ENCODE results near the gene TANGO2. TPM values are rescaled to one million over a fixed set of nuclear protein-coding genes. Genes with fewer than 3 reads are reported as not detected.

TANGO2 gene
- total and polyA plus RNA-seq, 2 of the 8 experiments (the other 6 are each of a cell fraction or from before 2014, with no cell fraction given): 10.1 to 18.4 TPM

- TF ChIP-seq, protein P1, sequence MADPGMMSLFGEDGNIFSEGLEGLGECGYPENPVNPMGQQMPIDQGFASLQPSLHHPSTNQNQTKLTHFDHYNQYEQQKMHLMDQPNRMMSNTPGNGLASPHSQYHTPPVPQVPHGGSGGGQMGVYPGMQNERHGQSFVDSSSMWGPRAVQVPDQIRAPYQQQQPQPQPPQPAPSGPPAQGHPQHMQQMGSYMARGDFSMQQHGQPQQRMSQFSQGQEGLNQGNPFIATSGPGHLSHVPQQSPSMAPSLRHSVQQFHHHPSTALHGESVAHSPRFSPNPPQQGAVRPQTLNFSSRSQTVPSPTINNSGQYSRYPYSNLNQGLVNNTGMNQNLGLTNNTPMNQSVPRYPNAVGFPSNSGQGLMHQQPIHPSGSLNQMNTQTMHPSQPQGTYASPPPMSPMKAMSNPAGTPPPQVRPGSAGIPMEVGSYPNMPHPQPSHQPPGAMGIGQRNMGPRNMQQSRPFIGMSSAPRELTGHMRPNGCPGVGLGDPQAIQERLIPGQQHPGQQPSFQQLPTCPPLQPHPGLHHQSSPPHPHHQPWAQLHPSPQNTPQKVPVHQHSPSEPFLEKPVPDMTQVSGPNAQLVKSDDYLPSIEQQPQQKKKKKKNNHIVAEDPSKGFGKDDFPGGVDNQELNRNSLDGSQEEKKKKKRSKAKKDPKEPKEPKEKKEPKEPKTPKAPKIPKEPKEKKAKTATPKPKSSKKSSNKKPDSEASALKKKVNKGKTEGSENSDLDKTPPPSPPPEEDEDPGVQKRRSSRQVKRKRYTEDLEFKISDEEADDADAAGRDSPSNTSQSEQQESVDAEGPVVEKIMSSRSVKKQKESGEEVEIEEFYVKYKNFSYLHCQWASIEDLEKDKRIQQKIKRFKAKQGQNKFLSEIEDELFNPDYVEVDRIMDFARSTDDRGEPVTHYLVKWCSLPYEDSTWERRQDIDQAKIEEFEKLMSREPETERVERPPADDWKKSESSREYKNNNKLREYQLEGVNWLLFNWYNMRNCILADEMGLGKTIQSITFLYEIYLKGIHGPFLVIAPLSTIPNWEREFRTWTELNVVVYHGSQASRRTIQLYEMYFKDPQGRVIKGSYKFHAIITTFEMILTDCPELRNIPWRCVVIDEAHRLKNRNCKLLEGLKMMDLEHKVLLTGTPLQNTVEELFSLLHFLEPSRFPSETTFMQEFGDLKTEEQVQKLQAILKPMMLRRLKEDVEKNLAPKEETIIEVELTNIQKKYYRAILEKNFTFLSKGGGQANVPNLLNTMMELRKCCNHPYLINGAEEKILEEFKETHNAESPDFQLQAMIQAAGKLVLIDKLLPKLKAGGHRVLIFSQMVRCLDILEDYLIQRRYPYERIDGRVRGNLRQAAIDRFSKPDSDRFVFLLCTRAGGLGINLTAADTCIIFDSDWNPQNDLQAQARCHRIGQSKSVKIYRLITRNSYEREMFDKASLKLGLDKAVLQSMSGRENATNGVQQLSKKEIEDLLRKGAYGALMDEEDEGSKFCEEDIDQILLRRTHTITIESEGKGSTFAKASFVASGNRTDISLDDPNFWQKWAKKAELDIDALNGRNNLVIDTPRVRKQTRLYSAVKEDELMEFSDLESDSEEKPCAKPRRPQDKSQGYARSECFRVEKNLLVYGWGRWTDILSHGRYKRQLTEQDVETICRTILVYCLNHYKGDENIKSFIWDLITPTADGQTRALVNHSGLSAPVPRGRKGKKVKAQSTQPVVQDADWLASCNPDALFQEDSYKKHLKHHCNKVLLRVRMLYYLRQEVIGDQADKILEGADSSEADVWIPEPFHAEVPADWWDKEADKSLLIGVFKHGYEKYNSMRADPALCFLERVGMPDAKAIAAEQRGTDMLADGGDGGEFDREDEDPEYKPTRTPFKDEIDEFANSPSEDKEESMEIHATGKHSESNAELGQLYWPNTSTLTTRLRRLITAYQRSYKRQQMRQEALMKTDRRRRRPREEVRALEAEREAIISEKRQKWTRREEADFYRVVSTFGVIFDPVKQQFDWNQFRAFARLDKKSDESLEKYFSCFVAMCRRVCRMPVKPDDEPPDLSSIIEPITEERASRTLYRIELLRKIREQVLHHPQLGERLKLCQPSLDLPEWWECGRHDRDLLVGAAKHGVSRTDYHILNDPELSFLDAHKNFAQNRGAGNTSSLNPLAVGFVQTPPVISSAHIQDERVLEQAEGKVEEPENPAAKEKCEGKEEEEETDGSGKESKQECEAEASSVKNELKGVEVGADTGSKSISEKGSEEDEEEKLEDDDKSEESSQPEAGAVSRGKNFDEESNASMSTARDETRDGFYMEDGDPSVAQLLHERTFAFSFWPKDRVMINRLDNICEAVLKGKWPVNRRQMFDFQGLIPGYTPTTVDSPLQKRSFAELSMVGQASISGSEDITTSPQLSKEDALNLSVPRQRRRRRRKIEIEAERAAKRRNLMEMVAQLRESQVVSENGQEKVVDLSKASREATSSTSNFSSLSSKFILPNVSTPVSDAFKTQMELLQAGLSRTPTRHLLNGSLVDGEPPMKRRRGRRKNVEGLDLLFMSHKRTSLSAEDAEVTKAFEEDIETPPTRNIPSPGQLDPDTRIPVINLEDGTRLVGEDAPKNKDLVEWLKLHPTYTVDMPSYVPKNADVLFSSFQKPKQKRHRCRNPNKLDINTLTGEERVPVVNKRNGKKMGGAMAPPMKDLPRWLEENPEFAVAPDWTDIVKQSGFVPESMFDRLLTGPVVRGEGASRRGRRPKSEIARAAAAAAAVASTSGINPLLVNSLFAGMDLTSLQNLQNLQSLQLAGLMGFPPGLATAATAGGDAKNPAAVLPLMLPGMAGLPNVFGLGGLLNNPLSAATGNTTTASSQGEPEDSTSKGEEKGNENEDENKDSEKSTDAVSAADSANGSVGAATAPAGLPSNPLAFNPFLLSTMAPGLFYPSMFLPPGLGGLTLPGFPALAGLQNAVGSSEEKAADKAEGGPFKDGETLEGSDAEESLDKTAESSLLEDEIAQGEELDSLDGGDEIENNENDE (IDR thresholded peaks at IDR 0.05; ENCODE audit: insufficient replicate concordance, low read length): no peak
- TF ChIP-seq HDAC2 (IDR thresholded peaks at IDR 0.05; ENCODE audit: borderline replicate concordance in 1 of 2, low read depth in 2 of 2, low read length in 2 of 2) (no peak), RFX5 (IDR thresholded peaks at IDR 0.05; ENCODE audit: borderline replicate concordance, low read depth, low read length) (no peak)
Measured at GRCh38 chr22:20017622-20017958, 3.3 kb upstream of the TANGO2 start (continued).

Measured in H1 (cell line).